ENCODE data around the gene CEMIP. TPM values are rescaled to one million over a fixed set of nuclear protein-coding genes. Genes with fewer than 3 reads are reported as not detected.

The CEMIP gene
- total and polyA plus RNA-seq, 2 experiments from 2014 or later, result 0.27 to 2.1 TPM

- Histone ChIP-seq H3K9me2 (ENCODE audit: insufficient read depth) (peaks cover 9% of the 10 kb centered on the region), H3K79me2 (replicated peaks; ENCODE audit: insufficient read depth) (no peaks in the 10 kb centered on the region), H3K27ac (ENCODE audit: low read depth) (no peak overlapping the region), H3F3A (replicated peaks; ENCODE audit: low read depth) (no peaks in the 10 kb centered on the region), H4K20me1 (replicated peaks; ENCODE audit: insufficient read depth) (no peaks in the 10 kb centered on the region), H2AFZ (no peak overlapping the region), H3K36me3 (ENCODE audit: insufficient read depth) (no peaks in the 10 kb centered on the region), H3K4me1 (ENCODE audit: insufficient read depth) (no peaks in the 10 kb centered on the region), H3K27me3 (ENCODE audit: insufficient read depth) (peaks cover 14% of the 10 kb centered on the region), H3K4me3 (no peak overlapping the region), H3K4me2 (no peak overlapping the region)
- Mint-ChIP-seq H3K9me3 (no peaks in the 10 kb centered on the region), H3K4me3 (no peak overlapping the region), H3K4me1 (peaks cover 5% of the 10 kb centered on the region; the same call in 2 of the 3 replicates), H3K36me3 (ENCODE audit: low read depth) (no peaks in the 10 kb centered on the region), H3K27ac (no peak overlapping the region), H3K27me3 (ENCODE audit: insufficient read depth, low read depth, poor library complexity) (peaks cover 11% of the 10 kb centered on the region)
- no peak for DNase-seq (ENCODE audit: low spot score)
- no peak for ATAC-seq
- no peak for TF ChIP-seq JUNB (IDR thresholded peaks at IDR 0.05; ENCODE audit: unreplicated experiment)
- TF ChIP-seq POLR2AphosphoS5 (IDR thresholded peaks at IDR 0.05; ENCODE audit: low read depth), result no peak
- TF ChIP-seq ZNF114 (CRISPR knock-in tag; IDR thresholded peaks at IDR 0.05), result no peak
- no peak for TF ChIP-seq CREB1 (CRISPR knock-in tag; IDR thresholded peaks at IDR 0.05; ENCODE audit: low read depth)
- no peak for TF ChIP-seq ZNF462 (CRISPR knock-in tag; IDR thresholded peaks at IDR 0.05)
- TF ChIP-seq NANOG (IDR thresholded peaks at IDR 0.05; ENCODE audit: borderline replicate concordance), result no peak
- no peak for TF ChIP-seq STAT1 (IDR thresholded peaks at IDR 0.05; ENCODE audit: unreplicated experiment)
- no peak for TF ChIP-seq EZH2phosphoT487 (IDR thresholded peaks at IDR 0.05; ENCODE audit: unreplicated experiment)
- TF ChIP-seq REST (IDR thresholded peaks at IDR 0.05; ENCODE audit: unreplicated experiment), result no peak
- no peak for TF ChIP-seq EZH2 (IDR thresholded peaks at IDR 0.05; ENCODE audit: low read depth, unreplicated experiment)
- no peak for TF ChIP-seq ETS1 (IDR thresholded peaks at IDR 0.05)
- no peak for TF ChIP-seq CTCF (conservative IDR thresholded peaks at IDR 0.05; ENCODE audit: low read depth in 2 of 2)
These were observed 5.3 kb upstream of the CEMIP start for GRCh38 chr15:80773792-80774352.
